Thyroid gland (tissue), 4 donors: Measurements from ENCODE around the gene CCDC195.

Source experiments
- POLR2A ChIP-seq, 2 donors: fragments of 450-650 bp; IDR thresholded peaks; one replicate each; pipeline ENCODE4 v1.6.1; 2017; ENCODE audit warnings: antibody characterized with exemption in 2 of 2, mild to moderate bottlenecking in 2 of 2, moderate library complexity in 1 of 2
- TF ChIP-seq, protein P1 (sequence below), 6 experiments: fragments of 200-600 bp in 3 of 6; fragments of 450-650 bp in 3 of 6; sonication (generic) in 3 of 6; IDR thresholded peaks; one replicate each; pipeline ENCODE4 v1.5.1; 2016 to 2019; ENCODE audit warnings: antibody characterized with exemption in 6 of 6, mild to moderate bottlenecking in 2 of 6, inconsistent platforms in 1 of 6, moderate library complexity in 1 of 6

GRCh38 chr2:224764565-224765236 lies 48.5 kb upstream of the CCDC195 start:
- TF ChIP-seq, protein P1, sequence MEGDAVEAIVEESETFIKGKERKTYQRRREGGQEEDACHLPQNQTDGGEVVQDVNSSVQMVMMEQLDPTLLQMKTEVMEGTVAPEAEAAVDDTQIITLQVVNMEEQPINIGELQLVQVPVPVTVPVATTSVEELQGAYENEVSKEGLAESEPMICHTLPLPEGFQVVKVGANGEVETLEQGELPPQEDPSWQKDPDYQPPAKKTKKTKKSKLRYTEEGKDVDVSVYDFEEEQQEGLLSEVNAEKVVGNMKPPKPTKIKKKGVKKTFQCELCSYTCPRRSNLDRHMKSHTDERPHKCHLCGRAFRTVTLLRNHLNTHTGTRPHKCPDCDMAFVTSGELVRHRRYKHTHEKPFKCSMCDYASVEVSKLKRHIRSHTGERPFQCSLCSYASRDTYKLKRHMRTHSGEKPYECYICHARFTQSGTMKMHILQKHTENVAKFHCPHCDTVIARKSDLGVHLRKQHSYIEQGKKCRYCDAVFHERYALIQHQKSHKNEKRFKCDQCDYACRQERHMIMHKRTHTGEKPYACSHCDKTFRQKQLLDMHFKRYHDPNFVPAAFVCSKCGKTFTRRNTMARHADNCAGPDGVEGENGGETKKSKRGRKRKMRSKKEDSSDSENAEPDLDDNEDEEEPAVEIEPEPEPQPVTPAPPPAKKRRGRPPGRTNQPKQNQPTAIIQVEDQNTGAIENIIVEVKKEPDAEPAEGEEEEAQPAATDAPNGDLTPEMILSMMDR (IDR thresholded peaks at IDR 0.05): no peak
- no peak for TF ChIP-seq POLR2A (IDR thresholded peaks at IDR 0.05)
